ENCODE data around the gene SEMA3F.

The SEMA3F gene

DNA sequence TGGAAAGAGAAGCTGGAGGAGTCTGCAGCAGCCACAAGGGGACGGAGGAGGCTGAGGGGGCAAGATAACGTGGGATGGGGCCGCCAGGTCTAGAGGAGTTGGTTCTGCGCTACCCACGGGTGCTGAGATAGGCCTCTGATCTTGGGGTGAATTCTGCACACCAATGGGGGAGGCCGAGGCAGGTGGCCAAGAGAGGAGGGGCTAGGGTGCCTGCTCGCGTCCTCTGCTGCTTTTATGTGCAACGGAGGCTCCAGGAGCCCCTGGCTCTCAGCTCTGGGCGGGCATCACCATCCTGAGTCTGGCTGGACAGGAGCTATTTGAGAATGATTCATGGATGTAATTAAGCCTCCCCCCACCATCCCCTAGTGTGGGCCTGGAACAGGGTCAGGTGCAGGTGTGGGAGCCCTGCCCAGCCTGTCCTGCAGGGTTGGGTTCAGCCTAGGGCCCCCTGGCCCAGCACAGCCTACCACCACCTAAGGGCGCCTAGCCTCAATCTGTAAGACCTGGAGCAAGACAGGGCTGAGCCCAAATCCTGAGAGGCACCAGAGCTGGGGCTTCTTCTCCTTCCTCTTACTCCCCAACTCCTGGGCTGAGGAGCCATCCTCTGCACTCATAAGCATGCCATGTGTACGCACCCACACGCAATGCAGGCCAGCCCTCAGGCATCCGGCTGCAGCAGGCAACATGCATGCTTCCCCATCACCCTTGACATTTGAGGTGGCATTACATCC is 32.3 kb upstream of the SEMA3F start:
- Histone ChIP-seq H3K27me3 (ENCODE audit: control insufficient read depth in 1 of 2, insufficient read depth in 2 of 2, low read length in 2 of 2) (no peaks in the 10 kb centered on the region), H3K4me3 (ENCODE audit: low read depth in 1 of 2, low read length in 2 of 2) (no peak overlapping the region), H3K36me3 (ENCODE audit: control insufficient read depth in 1 of 2, insufficient read depth in 2 of 2, low read length in 2 of 2) (peaks cover 19 to 28% of the 10 kb centered on the region in 2 donors), H3K4me1 (ENCODE audit: control insufficient read depth in 1 of 2, insufficient read depth in 2 of 2, low read length in 2 of 2) (peaks cover 43 to 52% of the 10 kb centered on the region in 2 donors), H3K9me3 (ENCODE audit: control insufficient read depth in 1 of 2, low read length in 2 of 2) (no peaks in the 10 kb centered on the region), H3K9ac (ENCODE audit: low read depth in 1 of 2, low read length in 2 of 2) (no peak overlapping the region), H3K27ac (ENCODE audit: low read depth, low read length) (no peak overlapping the region)

DNA sequence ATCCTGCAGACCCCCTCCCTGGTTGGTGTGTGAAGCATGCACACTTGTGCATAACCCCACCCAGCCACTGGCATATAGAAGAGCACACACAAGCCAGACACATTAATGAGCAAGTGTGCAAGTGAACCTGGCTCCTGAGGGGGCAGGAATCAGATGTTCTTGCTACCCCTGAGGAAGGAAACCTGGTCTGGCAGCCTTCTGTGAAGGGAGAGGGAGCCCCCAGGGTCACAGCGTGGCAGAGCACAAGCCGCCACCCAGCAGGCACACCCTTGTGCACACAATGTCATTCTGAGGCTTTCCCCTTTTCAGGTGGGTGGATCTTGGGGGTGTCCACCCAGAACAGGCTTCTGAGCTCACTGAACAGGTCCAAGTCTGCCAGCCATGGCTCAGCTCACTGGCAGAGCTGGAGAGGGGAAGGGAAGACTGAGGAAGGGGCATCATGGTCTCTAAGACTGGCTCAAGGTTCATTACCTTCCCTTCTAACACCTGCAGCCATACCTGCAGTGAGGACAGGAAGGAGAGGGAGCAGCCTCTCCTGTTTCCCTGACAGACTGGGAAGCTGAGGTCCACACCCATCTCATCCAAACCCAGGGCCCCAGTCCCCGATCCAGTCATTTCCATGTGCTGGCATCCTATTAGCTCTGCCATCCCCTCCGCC is 31.6 kb upstream of the SEMA3F start:
- Histone ChIP-seq H3K9me3 (ENCODE audit: control insufficient read depth in 1 of 2, low read length in 2 of 2) (no peaks in the 10 kb centered on the region), H3K27me3 (ENCODE audit: control insufficient read depth in 1 of 2, insufficient read depth in 2 of 2, low read length in 2 of 2) (no peaks in the 10 kb centered on the region), H3K4me1 (ENCODE audit: control insufficient read depth in 1 of 2, insufficient read depth in 2 of 2, low read length in 2 of 2) (peaks cover 43 to 52% of the 10 kb centered on the region in 2 donors), H3K4me3 (ENCODE audit: low read depth in 1 of 2, low read length in 2 of 2) (no peak overlapping the region), H3K27ac (ENCODE audit: low read depth, low read length) (no peak overlapping the region), H3K9ac (ENCODE audit: low read depth in 1 of 2, low read length in 2 of 2) (no peak overlapping the region), H3K36me3 (ENCODE audit: control insufficient read depth in 1 of 2, insufficient read depth in 2 of 2, low read length in 2 of 2) (peaks cover 12 to 21% of the 10 kb centered on the region in 2 donors)

DNA sequence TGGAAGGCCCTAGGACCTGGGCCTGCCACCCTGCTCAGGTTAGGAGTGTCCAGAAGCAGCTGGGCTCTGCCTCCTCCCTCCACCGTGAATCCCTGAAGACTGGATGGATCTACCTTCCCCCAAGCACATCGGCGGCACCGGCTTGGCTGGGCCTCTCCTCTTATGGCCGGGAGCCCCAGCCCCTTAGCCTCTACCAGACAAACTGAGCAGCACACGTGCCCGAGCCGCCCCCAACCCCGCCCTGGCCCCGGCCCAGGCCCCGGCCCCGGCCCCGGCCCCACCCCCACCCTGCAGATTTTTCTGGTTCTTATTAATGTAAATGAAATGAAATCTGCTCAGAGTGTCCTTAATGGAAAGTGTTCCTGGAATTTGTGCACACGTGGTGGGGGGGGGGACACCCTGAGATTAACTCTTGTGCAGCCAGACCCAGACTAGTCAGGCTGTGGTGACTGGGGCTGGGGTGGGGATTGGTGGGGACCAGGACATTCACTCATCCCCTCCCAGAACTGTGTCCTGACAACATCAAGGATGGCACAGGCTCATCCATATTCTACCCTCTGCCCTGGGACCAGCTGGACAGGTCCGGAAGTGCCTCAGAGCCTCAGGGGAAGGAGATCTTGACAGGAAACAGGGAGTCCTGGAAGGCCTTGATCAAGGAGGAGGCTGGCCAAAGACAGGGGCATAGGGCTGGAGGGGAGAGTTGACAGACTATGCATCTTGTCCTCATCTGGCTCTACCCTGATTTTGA is 30.9 kb upstream of the SEMA3F start:
- H3K27ac ChIP-seq (ENCODE audit: low read depth, low read length), result no peak overlapping the region
- peaks cover 43 to 52% of the 10 kb centered on the region in 2 donors for H3K4me1 ChIP-seq (ENCODE audit: control insufficient read depth in 1 of 2, insufficient read depth in 2 of 2, low read length in 2 of 2)
- no peak overlapping the region for H3K9ac ChIP-seq (ENCODE audit: low read depth in 1 of 2, low read length in 2 of 2)
- no peak overlapping the region for H3K4me3 ChIP-seq (ENCODE audit: low read depth in 1 of 2, low read length in 2 of 2)
- no peaks in the 10 kb centered on the region for H3K27me3 ChIP-seq (ENCODE audit: control insufficient read depth in 1 of 2, insufficient read depth in 2 of 2, low read length in 2 of 2)
- H3K9me3 ChIP-seq (ENCODE audit: control insufficient read depth in 1 of 2, low read length in 2 of 2), result no peaks in the 10 kb centered on the region
- H3K36me3 ChIP-seq (ENCODE audit: control insufficient read depth in 1 of 2, insufficient read depth in 2 of 2, low read length in 2 of 2), result peaks cover 9 to 16% of the 10 kb centered on the region in 2 donors

DNA sequence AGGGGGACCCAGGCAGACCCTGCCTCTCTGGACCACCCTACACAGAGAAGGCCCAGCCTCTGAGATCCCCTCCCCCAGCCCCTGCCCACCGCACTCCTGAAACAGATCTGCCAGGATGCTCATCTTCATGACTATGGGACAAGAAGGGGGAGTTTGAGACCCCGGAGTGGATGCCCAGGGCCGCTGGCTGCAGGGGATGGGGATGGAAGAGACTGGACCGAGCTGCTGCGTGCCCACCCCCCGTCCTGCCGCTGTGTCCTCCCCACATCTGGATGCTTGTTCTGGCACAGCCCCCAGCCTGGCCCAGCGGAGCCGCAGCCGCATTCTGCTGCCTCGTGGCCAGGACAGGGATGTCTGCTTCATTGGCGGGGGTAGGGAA is 30.3 kb upstream of the SEMA3F start:
- Histone ChIP-seq H3K27me3 (ENCODE audit: control insufficient read depth in 1 of 2, insufficient read depth in 2 of 2, low read length in 2 of 2) (no peaks in the 10 kb centered on the region), H3K9ac (ENCODE audit: low read depth in 1 of 2, low read length in 2 of 2) (no peak overlapping the region), H3K36me3 (ENCODE audit: control insufficient read depth in 1 of 2, insufficient read depth in 2 of 2, low read length in 2 of 2) (peaks cover 9 to 13% of the 10 kb centered on the region in 2 donors), H3K4me1 (ENCODE audit: control insufficient read depth in 1 of 2, insufficient read depth in 2 of 2, low read length in 2 of 2) (peaks cover 43 to 52% of the 10 kb centered on the region in 2 donors), H3K4me3 (ENCODE audit: low read depth in 1 of 2, low read length in 2 of 2) (no peak overlapping the region), H3K27ac (ENCODE audit: low read depth, low read length) (no peak overlapping the region), H3K9me3 (ENCODE audit: control insufficient read depth in 1 of 2, low read length in 2 of 2) (no peaks in the 10 kb centered on the region)

DNA sequence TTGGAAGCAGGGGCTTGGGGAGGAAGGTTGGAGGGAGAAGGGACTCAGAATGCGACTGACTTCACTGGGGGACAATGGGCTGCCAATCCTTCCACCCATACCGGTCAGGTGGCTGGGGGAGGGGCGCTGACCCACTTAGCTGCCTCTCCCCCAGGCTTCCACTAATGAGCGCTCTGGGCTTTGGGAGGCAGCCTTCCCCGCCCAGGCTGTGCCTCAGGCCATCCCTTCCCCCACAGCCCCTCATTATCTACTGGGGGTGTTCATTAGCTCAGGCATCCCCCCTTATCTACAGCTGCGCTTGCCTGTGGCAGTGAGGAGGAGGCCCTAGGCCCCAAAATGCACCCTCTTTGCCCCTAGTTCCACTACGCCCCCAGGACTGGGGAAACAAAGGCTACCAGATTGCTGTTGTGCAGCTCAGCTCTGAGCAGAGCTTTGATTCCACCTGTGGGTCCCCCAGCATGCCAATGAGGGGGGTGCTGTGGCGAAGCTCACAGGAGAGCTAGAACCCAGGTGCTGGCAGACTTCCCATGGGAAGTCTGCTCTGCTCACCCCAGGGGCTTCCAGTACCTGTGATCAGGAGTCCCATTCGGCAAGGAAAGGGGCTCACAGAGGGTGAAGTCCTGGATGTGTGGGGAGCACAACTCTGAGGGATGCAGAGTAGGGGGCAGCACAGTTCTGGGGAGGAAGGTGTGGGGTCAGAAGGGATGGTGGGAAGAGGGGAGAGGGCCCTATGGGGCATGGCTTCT is 29.4 kb upstream of the SEMA3F start:
- no peak overlapping the region for H3K27ac ChIP-seq (ENCODE audit: low read depth, low read length)
- peaks cover 43 to 52% of the 10 kb centered on the region in 2 donors for H3K4me1 ChIP-seq (ENCODE audit: control insufficient read depth in 1 of 2, insufficient read depth in 2 of 2, low read length in 2 of 2)
- H3K27me3 ChIP-seq (ENCODE audit: control insufficient read depth in 1 of 2, insufficient read depth in 2 of 2, low read length in 2 of 2), result no peaks in the 10 kb centered on the region
- no peak overlapping the region for H3K9ac ChIP-seq (ENCODE audit: low read depth in 1 of 2, low read length in 2 of 2)
- no peaks in the 10 kb centered on the region for H3K9me3 ChIP-seq (ENCODE audit: control insufficient read depth in 1 of 2, low read length in 2 of 2)
- no peak overlapping the region for H3K4me3 ChIP-seq (ENCODE audit: low read depth in 1 of 2, low read length in 2 of 2)
- H3K36me3 ChIP-seq (ENCODE audit: control insufficient read depth in 1 of 2, insufficient read depth in 2 of 2, low read length in 2 of 2), result peaks cover 3 to 4% of the 10 kb centered on the region in 2 donors

DNA sequence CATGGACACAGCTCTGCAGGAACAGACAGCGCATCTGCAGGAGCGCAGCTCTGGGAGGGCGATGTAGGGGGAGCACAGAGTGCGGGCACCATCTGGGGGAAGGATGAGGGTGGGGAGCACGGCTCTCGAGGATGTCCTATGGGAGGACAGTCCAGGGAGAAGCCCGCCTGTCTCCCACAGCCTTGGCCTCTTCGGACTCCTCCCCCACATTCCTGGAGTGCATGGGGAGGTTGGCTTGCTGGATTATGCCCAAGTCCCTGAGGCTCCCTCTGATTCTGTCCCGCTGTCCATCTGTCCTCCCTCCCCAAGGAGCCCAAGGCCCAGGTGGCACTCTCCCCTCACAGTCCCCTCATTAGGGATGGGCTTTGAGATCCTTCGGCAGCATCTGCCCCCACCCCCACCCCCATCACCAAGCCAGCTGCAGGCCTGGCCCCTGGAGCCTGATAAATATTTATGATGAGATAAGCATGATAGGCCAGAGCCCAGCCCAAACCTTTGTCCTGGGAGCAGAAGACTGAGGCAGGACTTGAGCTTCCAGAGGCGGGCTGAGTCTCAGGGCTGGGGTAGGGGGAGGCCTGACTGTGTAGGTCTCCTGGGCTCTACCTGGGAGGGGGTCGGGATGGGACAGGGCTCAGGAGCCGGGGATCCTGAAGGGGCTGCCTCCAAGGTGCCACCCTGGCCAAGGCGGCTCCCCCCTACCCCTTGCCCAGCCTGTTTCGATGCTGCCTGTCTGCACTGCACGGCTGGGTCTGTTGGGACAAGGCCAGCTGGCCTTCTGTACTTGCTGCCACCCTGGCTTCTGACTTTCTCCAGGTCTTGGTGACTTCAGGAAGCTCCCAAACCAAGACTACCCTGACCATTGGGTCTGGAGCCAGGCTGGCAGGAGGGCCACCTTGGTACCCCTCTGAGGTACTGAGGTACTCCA is 28.6 kb upstream of the SEMA3F start:
- H3K9ac ChIP-seq (ENCODE audit: low read depth in 1 of 2, low read length in 2 of 2), result peak overlapping the region in 1 of 2 donors; percentile 4
- H3K27ac ChIP-seq (ENCODE audit: low read depth, low read length), result no peak overlapping the region
- H3K9me3 ChIP-seq (ENCODE audit: control insufficient read depth in 1 of 2, low read length in 2 of 2), result no peaks in the 10 kb centered on the region
- H3K4me3 ChIP-seq (ENCODE audit: low read depth in 1 of 2, low read length in 2 of 2), result no peak overlapping the region
- H3K4me1 ChIP-seq (ENCODE audit: control insufficient read depth in 1 of 2, insufficient read depth in 2 of 2, low read length in 2 of 2), result peaks cover 43 to 52% of the 10 kb centered on the region in 2 donors
- no peaks in the 10 kb centered on the region for H3K36me3 ChIP-seq (ENCODE audit: control insufficient read depth in 1 of 2, insufficient read depth in 2 of 2, low read length in 2 of 2)
- H3K27me3 ChIP-seq (ENCODE audit: control insufficient read depth in 1 of 2, insufficient read depth in 2 of 2, low read length in 2 of 2), result no peaks in the 10 kb centered on the region

DNA sequence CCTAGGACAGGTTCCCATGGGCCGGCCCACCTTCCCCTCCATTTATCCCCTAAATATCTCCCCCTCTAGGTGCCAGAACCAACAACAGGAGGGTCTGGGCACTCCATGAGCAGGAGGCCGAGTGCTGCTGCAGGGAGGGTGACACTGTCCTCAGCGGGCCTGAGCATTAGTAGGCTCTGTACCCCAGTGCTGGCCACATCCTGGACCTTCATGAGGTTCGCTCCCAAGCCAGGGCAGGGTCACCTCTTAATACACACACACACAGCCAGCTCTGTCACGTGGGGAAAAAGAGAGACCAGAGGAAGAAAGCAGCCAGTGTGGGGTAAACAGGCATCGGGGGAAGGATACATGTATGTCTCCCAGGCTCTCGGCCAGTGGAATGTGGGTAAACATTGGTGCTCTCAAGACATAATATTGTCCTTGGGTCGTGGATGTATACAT is 27.9 kb upstream of the SEMA3F start:
- H3K36me3 ChIP-seq (ENCODE audit: control insufficient read depth in 1 of 2, insufficient read depth in 2 of 2, low read length in 2 of 2), result no peaks in the 10 kb centered on the region
- H3K4me1 ChIP-seq (ENCODE audit: control insufficient read depth in 1 of 2, insufficient read depth in 2 of 2, low read length in 2 of 2), result peaks cover 36 to 45% of the 10 kb centered on the region in 2 donors
- peak overlapping the region in 1 of 2 donors; percentile 4 for H3K9ac ChIP-seq (ENCODE audit: low read depth in 1 of 2, low read length in 2 of 2)
- no peaks in the 10 kb centered on the region for H3K9me3 ChIP-seq (ENCODE audit: control insufficient read depth in 1 of 2, low read length in 2 of 2)
- H3K4me3 ChIP-seq (ENCODE audit: low read depth in 1 of 2, low read length in 2 of 2), result no peak overlapping the region
- no peaks in the 10 kb centered on the region for H3K27me3 ChIP-seq (ENCODE audit: control insufficient read depth in 1 of 2, insufficient read depth in 2 of 2, low read length in 2 of 2)
- H3K27ac ChIP-seq (ENCODE audit: low read depth, low read length), result no peak overlapping the region

DNA sequence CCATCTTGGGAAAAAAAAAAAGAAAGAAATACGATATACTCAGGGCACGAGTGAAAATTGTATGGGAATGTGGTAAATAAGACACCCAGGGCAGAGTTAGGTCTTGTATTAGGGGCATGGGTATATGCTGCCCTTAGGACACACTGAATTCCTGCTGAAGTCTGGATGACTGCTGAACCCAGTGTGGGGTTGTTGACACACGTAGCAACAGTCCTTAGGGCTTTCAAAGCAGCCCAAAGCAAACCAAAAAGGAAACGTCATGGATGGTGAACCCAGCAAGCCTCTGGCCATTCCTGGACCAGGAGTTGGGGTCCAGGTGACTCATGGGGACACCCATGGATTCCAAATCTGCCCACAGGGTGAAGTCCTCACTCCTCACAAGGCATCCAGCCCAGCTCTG is 27.1 kb upstream of the SEMA3F start:
- no peaks in the 10 kb centered on the region for H3K36me3 ChIP-seq (ENCODE audit: control insufficient read depth in 1 of 2, insufficient read depth in 2 of 2, low read length in 2 of 2)
- H3K9ac ChIP-seq (ENCODE audit: low read depth in 1 of 2, low read length in 2 of 2), result no peak overlapping the region
- H3K27me3 ChIP-seq (ENCODE audit: control insufficient read depth in 1 of 2, insufficient read depth in 2 of 2, low read length in 2 of 2), result no peaks in the 10 kb centered on the region
- H3K9me3 ChIP-seq (ENCODE audit: control insufficient read depth in 1 of 2, low read length in 2 of 2), result no peaks in the 10 kb centered on the region
- H3K4me3 ChIP-seq (ENCODE audit: low read depth in 1 of 2, low read length in 2 of 2), result no peak overlapping the region
- no peak overlapping the region for H3K27ac ChIP-seq (ENCODE audit: low read depth, low read length)
- H3K4me1 ChIP-seq (ENCODE audit: control insufficient read depth in 1 of 2, insufficient read depth in 2 of 2, low read length in 2 of 2), result peaks cover 33 to 38% of the 10 kb centered on the region in 2 donors

DNA sequence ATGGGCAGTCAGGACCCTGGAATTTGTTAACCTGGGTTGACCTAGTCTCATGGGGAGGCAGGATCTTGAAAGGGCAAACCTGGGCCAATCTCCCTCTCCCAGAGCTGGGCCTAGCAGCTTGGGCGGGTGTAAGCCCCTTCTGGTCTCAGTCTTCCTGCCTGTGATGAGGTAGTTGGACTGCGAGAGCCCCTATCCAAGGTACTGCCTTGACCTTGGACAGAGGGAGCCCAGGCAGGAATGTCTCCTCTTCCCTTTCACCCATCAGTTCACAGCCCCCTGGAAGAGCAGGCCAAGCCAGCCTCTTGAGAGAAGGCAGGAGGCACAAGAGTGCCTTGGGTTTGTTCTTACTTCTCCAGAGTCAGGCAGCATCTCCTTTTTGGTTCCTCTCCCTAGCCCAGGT is 24.7 kb upstream of the SEMA3F start:
- peaks cover 20 to 21% of the 10 kb centered on the region in 2 donors for H3K4me1 ChIP-seq (ENCODE audit: control insufficient read depth in 1 of 2, insufficient read depth in 2 of 2, low read length in 2 of 2)
- no peaks in the 10 kb centered on the region for H3K27me3 ChIP-seq (ENCODE audit: control insufficient read depth in 1 of 2, insufficient read depth in 2 of 2, low read length in 2 of 2)
- H3K36me3 ChIP-seq (ENCODE audit: control insufficient read depth in 1 of 2, insufficient read depth in 2 of 2, low read length in 2 of 2), result no peaks in the 10 kb centered on the region
- H3K4me3 ChIP-seq (ENCODE audit: low read depth in 1 of 2, low read length in 2 of 2), result no peak overlapping the region
- H3K9me3 ChIP-seq (ENCODE audit: control insufficient read depth in 1 of 2, low read length in 2 of 2), result no peaks in the 10 kb centered on the region
- H3K9ac ChIP-seq (ENCODE audit: low read depth in 1 of 2, low read length in 2 of 2), result no peak overlapping the region
- no peak overlapping the region for H3K27ac ChIP-seq (ENCODE audit: low read depth, low read length)
